Activated CD4-positive, alpha-beta T cell treated with anti-CD3 and anti-CD28 coated beads for 24 hours (primary cell): ENCODE measurements around the gene FAM24B.
"Not testable (repeated sequence)": the region's sequence is repeated elsewhere in the genome, so short reads cannot be mapped to it uniquely, and the experiment has no call there.

Experiments
- DNase-seq, 2 donors: peaks; one replicate each; pipeline ENCODE4 v3.0.0-alpha.2; 2020; ENCODE audit warnings: low read depth in 2 of 2

Gene FAM24B

GRCh38 chr10:122859527-122859926 lies 19.9 kb downstream of the FAM24B start:
- no peak for DNase-seq

- DNase-seq: not testable (repeated sequence)
Measured at GRCh38 chr10:122858042-122858441, 21.3 kb downstream of the FAM24B start.

DNA sequence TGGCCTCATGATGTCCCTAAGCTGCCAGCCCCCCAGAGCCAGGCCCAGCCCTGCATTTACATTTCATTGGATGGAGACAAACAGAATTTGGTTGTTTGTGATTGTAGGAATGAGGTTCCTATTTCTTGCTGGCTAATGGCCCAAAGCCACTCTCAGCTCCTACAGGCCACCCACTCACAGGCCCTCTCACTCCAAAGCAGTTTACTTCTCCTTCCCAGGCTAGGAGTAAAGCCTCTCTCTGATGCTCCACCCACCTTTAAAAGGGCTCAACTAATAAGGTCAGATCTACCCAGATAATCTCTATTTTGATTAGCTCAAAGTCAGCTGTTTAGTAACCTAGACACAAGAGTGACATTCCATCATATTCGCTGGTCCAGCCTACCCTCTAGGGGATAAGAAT lies 22.5 kb downstream of the FAM24B start:
- DNase-seq: no peak

GRCh38 chr10:122855745-122856144 lies 23.6 kb downstream of the FAM24B start:
- no peak for DNase-seq

- DNase-seq: no peak
Measured at GRCh38 chr10:122854648-122855047, 24.7 kb downstream of the FAM24B start.

DNA sequence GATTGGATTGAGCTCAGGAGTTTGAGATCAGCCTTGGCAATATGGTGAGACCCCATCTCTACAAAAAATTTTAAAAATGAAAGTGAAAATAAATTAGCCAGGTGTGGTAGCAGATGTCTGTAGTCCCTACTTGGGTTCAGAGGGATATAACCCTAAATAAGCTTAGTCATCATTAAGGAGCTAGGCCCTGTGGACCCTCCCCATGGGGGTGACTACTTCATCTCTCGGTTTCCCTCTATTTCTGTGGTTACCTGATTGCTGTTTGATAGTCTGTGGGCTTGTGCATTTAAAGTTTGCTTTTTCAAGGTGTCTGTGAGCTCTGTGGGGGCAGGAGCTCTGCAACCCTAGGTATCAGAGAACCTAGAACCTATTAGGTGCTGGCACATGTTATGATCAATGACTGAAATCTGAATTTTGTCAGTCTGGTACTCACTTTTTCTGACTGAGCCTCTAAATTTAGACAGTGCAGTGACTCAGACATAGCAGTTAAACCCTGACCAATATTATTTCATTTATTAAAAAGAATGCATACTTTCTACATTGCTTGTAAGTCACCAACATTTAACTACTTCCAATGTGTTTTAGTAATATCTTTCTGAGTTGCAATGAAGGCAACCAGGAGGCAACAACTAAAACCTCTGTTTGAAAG lies 25.6 kb downstream of the FAM24B start:
- no peak for DNase-seq

DNA sequence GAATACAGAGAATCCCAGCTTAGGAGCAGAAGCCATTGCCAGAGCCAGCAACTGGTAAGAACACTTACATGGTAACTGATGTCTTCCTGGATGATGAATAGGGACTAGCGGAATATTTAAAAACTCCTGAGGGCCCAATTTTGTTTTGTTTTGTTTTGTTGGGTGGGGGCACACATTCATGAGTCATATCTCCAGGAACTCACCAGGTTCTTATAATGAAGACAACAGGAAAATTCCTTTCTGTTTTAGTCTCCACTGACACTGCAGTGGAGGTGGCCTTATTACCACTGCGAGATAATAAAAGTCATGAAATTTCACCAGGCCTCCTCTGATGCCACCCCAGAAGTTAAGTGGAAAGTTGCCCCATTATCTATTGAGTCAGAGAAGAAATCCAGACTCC lies 27.1 kb downstream of the FAM24B start:
- DNase-seq: no peak

- DNase-seq: no peak
Measured at GRCh38 chr10:122850705-122851640, 28.4 kb downstream of the FAM24B start.

GRCh38 chr10:122849900-122850605 lies 29.3 kb downstream of the FAM24B start:
- DNase-seq: no peak

DNA sequence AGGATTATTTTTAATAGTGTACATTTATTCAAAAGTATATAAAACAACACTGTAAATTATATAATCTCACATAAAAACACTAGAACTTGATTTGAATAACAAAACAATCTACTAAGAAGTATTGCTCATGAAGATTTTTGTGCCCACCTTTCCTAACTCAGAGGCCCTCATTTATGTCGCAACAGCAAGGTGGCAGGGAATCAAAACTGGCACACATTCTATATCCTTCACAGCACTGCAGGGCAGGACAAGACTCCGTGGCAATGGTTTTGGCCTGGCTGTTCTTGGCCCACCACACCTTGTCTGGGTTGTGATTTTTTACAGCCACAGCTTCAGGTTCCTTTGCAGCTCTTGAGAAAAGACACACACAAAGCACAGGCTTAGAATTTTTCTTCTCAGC lies 30.3 kb downstream of the FAM24B start:
- no peak for DNase-seq

DNA sequence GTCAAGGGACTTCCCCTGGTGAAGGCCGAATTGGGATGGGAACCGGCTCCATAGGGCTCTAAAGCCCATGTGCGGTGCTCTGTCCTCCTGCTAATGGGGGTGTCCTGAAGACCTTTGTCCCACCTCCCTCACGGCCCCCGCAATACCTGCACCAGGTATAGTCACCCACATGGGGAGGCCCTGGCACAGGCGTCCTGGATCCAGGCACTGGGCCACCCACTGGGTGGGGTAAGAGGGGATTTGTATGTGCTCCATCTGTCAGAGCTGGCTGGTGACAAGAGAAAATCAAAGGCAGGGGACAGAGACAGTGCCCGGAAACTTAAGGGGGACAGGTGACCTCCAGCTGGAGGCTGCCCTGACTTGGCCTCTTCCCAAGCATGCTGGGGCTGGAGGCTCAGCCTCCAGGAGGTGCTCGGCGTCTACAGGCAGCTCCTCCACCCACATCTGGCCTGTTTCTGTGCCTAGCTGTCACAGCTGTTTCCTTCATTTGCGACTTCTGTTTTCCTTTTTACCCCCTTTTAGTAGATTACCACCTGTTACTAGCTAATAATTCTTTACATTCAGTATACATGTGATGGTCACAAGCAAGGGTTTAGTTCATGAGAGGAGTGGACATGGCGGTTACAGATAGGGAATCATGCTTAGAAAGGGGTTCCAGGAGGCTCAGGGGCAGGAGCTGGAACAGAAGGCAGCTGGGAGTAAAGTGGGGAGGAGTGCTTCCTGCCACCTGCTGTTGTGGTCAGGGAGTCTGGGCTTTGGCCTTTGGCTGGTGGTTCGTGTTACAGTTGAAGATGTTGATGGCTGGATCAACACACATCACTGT lies 31.4 kb downstream of the FAM24B start:
- no peak for DNase-seq

DNA sequence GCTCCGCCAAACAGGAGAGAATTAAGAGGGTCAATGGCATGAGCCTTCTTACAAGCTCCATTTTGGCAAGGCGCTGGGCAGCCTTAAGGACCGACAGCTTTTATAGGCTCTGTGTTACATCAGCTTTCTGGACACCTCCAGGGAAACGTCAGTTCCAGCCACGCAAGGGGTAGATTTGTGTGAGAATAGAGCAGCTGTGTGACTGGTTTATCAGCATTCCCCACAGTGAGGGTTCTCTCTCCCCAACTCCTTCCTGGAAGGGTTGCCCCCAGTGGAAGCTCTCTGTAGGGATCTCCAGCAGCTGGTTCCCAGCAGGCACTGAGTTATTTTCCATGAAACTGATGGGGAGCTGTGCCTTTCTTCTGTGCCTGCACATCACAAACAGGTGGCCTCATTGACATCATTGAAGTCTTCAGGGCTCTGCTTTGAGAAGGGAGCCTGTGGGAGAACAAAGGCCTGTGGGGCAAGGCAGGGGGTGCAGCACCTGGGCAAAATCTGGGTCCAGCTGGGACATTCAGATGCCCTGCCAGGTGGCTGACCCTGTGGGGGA lies 33.5 kb downstream of the FAM24B start, which contains the start of gene CUZD1:
Gene CUZD1 (minus strand): TSS at position 75 of the 550 bp plus-strand sequence. CDS start 14 bp downstream, at position 61.
- DNase-seq: no peak

DNA sequence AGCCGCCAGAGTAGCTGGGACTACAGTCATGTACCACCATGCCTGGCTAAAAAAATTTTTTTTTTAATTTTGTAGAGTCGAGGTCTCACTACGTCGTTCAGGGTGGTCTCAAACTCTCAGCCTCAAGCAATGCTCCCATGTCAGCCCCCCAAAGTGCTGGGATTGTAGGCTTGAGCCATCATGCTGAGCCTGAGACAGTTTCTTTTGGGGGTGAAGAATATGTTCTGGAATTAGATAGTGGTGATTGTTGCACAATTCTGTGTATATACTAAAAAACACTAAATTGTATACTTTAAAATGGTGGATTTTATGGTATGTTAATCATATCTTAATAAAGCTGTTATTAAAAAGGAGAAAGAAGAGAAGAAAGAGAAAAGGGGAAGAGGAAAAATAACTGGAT lies 35.2 kb downstream of the FAM24B start:
- DNase-seq: no peak

DNA sequence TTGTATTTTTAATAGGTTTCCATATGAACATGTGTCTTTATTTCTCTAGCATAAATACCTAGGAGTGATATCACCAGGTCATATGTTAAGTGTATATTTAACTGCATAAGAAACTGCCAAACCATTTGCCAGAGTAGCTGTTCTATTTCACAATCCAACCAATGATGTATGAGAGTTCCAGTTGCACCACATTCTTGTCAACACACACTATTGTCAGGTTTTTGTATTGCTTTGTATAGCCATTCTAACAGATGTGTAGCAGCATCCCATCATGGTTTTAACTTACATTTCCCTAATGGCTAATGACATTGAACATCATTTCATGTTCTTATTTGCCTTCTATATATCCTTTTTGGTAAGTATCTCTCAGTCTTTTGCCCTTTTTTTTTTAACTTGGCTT lies 37.8 kb downstream of the FAM24B start:
- DNase-seq: no peak

DNA sequence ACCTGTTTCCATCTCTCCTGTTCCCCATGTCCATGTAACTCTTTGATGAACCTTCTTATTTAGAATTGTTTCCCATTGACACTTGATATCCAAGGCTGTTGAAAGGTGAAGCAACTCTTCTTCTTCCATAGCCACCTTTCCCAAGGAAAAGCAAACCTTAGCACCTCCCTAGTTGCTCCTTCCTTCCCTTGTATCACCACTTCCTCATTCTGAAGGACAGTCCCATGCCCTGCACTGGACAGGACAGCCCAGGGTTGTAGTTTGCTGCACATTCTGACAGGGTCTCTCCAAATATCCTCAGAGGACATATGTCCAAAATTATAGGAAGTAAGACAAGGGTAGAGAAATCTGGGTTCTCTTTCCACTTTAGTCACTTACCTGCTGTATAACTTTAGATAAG lies 39.9 kb downstream of the FAM24B start:
- DNase-seq: no peak

DNA sequence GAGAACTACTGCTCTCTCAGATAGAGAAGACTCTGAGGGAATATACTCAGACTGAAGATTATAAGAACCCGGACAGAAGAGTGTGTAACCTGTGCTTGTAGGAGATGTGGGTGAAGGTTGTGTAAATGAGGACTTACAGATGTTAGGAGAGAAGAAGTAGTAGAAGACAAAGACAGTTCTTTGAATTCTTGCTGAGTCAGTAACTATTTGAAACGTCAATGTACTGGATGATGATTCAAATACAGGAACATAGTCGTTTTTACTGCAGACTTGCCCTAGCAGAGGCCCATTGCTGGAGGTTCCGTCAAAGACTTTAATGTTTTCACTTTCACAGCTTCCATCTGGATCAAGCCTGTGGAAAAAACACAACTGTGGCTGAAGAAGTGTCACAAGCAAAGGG lies 40.5 kb downstream of the FAM24B start:
- DNase-seq: no peak

GRCh38 chr10:122835908-122836307 lies 43.5 kb downstream of the FAM24B start:
- no peak for DNase-seq

DNA sequence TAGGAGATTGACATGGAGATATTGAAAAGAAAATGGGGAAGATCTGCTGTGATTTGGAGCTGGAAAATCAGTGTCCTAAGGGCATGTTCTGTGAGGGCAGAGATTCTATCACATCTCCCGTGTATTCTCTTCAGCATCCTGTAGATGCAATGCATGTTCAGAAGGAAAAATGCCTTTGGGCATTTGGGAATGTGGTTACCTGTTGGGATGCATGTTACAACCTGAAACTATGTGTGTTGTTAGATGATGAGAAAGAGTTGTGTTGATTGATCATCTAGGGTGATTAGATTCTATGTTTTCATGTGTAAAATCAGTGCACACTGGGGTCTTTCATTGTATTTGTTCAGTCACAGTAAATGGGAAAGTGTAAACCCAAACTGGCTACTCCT lies 48.4 kb downstream of the FAM24B start:
- no peak for DNase-seq

GRCh38 chr10:122830273-122830964 lies 49.0 kb downstream of the FAM24B start:
- no peak for DNase-seq

DNA sequence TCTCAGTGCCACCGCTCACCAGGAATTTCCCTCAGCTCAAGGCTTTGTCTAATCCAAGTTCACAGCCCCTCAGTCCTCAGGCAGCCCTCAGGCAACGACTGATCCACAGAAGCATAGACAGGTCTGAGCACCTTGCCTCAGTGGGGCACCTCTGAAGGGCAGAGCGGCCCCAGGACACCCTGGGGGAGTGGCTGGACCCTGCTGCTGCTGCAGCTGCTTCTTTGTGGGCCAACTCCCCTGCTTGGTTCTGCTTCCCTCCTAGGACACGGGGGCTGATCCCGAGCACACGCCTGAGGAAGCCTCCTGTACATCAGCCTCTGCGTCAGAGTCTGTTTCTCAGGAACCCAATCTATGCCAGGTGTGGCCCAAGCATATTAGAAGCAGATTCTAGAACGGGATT lies 49.9 kb downstream of the FAM24B start:
- no peak for DNase-seq
